GM18868 (cell line): Measurements from ENCODE around the gene MRPS34.

ENCODE experiments used
- ATAC-seq: cut with Tn5 transposase; IDR thresholded peaks from one replicate; pipeline ENCODE4 v1.9.1; 2021; ENCODE audit warnings: mild to moderate bottlenecking, moderate library complexity; ENCODE audit not compliant: unreplicated experiment

MRPS34 gene

DNA sequence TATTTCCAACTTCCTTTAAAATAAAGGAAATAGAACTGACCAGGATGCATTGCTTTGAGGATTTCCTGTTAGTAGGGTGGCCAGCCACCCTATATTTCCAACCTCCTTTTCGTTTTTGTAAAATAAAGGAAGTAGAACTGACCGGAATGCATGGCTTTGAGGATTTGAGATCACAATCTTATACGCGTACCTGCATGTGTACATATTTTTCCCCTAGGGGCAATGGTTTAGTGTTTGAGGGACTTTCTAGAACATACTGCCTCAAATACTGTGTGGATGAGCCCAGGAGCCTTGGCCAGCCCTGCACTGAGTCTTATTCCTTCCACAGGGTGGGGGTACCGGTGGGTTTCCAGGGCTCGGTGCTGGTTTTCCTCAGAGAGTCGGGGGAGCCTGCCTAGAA lies 41.3 kb downstream of the MRPS34 start:
- no peak for ATAC-seq

DNA sequence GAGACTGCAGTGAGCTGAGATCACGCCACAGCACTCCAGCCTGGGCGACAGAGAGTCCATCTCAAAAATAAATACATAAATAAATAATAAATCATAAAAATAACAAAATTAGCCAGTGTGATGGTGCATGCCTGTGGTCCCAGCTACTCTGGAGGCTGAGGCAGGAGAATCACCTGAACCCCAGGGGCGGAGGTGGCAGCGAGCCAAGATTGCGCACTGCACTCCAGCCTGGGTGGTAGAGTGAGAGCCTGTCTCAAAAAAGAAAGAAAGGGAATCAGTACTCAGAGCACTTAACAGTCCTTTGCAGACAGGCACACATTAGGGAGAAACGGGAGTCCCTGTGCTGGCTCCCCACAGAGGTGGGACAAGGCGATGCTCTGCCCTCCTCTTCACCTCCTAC lies 41.9 kb downstream of the MRPS34 start:
- ATAC-seq = no peak

DNA sequence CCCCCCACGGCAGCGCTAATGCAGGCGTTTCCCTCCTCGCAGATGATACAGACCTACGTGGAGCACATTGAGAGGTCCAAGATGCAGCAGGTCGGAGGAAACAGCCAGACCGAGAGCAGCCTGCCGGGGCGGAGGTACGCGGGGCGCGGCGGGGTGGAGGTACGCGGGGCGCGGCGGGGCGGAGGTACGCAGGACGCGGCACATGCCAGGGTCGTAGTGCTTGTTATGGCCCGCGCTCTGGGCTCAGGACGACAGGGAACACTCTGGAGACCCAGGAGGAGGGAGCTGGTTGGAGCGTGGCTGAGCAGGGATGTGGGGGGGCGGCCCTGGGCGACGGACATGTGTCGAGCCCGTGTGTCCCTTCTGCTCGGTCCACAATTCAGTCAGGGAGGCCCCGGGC lies 43.5 kb downstream of the MRPS34 start:
- ATAC-seq = no peak

DNA sequence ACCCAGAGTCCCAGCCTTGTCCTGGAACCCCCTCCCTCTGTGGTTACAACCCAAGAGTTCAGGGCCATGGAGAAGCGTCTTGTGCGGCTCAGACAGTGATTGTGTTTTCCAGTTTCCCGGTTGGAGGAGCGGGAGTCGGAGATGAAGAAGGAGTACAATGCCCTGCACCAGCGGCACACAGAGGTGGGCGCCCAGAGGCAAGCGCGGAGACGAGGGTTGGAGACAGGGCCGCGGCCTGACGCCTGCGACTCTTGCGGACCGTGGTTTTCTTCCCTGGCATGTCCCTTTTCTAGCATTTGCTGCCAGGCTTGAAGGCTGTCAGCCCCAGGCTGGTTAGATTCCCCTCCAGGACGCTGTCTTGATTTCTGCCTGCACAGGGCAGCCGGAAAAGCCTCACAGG lies 43.9 kb downstream of the MRPS34 start:
- ATAC-seq = no peak

DNA sequence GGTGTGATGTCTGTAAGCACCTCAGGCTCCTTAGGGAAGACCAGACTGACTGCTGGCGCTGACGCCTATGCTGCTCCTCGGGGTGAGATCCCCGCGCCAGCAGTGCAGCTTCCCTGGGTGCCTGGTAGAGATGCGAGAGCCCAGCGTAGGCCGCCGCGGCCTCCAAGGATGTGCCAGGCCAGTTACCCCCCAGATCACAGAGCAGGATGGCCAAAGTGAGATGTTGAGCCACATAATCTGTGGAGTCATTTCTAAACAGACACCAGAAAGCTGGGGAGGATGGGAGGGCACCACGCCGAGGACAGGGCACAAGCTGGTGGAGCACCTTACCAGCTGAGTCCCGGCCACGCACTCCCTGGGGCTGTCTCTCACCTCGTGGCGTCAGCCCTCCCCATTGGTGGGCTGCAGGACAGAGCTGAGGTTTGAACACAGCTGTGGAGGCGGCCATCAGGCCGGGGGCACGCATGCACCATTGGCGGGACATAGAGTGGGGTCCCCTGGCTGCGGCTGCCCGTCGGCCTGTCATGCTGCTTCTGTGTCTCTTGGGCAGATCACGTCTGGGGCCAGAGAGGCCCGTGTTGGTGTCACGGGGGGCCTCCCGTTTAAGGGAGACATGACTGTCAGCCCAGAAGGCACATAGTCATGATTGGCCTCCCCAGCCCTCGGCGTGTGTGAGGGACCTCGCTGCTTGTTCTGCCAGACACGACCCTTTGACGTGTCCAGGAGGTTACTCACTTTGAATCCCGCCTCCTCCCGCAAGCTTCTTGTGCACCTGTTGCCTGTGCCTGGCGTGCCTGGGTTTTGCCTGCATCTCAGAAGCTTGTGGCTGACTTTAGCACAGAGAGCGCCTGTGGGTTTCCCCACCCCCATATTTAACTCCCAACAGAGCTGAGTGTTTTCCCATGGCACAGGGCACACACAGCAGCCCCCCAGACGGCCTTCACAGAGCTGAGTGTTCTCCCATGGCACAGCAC lies 45.0 kb downstream of the MRPS34 start:
- no peak for ATAC-seq

DNA sequence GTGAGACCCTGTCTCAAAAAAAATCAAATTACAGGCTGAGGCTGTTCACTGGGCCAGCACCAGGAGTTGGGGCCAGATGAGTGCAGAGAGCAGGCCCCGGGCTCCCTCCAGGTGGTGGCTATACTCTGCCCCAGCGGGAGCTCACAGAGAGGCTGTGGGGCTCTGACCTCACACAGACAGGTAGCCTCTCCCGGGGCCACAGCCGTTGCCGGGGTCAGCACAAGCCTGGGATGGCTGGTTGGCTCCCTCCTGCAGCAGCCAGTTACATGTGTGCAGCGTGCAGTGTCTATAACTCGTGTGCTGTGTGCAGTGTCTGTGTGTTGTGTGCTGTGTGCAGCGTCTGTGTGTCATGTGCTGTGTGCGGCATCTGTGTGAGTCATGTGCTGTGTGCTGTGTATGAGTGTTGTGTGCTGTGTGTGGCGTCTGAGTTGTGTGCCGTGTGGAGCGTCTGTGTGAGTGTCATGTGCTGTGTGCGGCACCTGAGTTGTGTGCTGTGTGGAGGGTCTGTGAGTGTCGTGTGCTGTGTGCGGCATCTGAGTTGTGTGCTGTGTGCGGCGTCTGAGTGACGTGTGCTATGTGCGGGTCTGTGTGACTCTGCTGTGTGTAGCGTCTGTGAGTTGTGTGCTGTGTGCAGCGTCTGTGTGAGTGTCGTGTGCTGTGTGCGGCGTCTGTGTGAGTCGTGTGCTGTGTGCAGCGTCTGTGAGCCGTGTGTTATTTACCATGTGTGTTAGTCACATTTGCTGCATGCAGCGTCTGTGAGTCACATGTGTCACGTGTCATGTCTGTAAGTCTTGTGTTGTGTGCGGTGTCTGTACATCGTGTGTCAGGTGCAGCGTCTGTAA lies 46.1 kb downstream of the MRPS34 start:
- no peak for ATAC-seq

DNA sequence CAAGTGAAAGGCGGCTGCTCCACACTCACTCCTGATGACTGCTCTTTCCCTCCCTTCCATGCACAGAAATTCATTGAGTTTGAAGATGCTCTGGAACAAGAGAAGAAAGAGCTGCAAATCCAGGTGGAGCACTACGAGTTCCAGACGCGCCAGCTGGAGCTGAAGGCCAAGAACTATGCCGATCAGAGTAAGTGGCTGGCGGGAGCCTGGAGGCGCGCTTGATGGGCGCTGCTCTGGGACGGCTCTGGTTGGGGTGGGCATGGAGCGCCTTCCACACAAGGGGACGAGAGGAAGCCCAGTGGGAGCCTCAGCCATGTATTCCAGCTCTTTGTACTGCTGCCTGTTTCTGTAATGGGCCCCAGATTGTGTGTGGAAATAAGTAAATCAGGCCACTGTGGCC lies 48.4 kb downstream of the MRPS34 start:
- no peak for ATAC-seq

DNA sequence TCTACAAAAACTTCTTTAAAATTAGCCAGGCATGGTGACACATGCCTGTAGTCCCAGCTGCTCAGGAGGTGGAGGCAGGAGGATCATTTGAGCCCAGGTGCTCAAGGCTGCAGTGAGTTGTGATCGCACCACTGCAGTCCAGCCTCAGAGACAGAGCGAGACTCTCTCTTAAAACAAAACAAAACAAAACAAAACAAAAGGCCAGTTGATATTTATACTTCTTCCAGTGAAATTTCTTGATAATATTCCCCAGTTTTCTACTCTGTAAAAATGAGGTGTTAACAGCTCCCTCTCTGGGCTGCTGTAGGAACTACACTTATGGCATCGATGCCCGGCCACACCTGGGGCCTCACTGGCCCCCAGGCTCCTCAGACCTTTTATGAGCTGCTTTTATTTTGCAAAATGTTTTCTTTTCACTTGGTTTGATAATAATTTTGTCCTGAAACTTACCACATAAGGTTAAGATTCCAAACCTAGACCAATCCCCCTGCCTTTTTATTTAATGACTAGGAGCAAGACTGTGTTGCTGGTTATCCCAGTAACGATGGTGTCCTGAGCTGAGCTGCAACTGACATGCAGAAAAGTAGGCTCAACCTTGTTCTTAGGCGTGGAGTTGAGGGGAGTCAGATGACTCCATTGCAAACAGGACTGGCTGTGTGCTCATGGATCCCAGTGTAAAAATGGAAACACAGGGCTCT lies 49.3 kb downstream of the MRPS34 start:
- no peak for ATAC-seq
